Spleen (tissue), 11 donors: ENCODE results near the gene USP24. TPM values are rescaled to one million over a fixed set of nuclear protein-coding genes. Genes with fewer than 3 reads are reported as not detected.

ENCODE experiments used
- DNase-seq: peaks from one replicate; pipeline ENCODE4 v3.0.0-alpha.2; 2020
- H3K27ac ChIP-seq, 8 donors: fragments of 200-600 bp; sonication (generic) in 7 of 8; 1 replicate in 4 of 8; 2 replicates in 4 of 8; pipeline versions ENCODE4 v1.5.0 to v1.8.0; 2016 to 2021; ENCODE audit warnings: inconsistent platforms in 4 of 8, mild to moderate bottlenecking in 4 of 8, moderate library complexity in 1 of 8
- H3K27me3 ChIP-seq, 7 donors: fragments of 200-600 bp; sonication (generic) in 6 of 7; replicated peaks in 1 of 7; 1 replicate in 4 of 7; 2 replicates in 3 of 7; pipeline versions ENCODE4 v1.5.0 to v1.8.0; 2016 to 2021; ENCODE audit warnings: inconsistent platforms in 3 of 7, mild to moderate bottlenecking in 1 of 7
- H3K36me3 ChIP-seq, 6 donors: fragments of 200-600 bp; sonication (generic) in 5 of 6; 1 replicate in 4 of 6; 2 replicates in 2 of 6; pipeline versions ENCODE4 v1.5.0 to v1.8.0; 2016 to 2021; ENCODE audit warnings: inconsistent platforms in 2 of 6
- H3K4me1 ChIP-seq, 6 donors: fragments of 200-600 bp; sonication (generic) in 5 of 6; 1 replicate in 3 of 6; 2 replicates in 3 of 6; pipeline versions ENCODE4 v1.5.0 to v1.8.0; 2016 to 2021; ENCODE audit warnings: inconsistent platforms in 3 of 6
- H3K4me3 ChIP-seq, 8 donors: fragments of 200-600 bp; sonication (generic) in 7 of 8; 1 replicate in 4 of 8; 2 replicates in 4 of 8; pipeline versions ENCODE4 v1.5.0 to v1.8.0; 2016 to 2021; ENCODE audit warnings: inconsistent platforms in 4 of 8, mild to moderate bottlenecking in 4 of 8, moderate library complexity in 2 of 8
- H3K9me3 ChIP-seq, 8 donors: fragments of 200-600 bp; sonication (generic) in 7 of 8; 1 replicate in 4 of 8; 2 replicates in 4 of 8; pipeline versions ENCODE4 v1.5.0 to v1.8.0; 2016 to 2021; ENCODE audit warnings: inconsistent platforms in 4 of 8
- POLR2A ChIP-seq, 3 donors: fragments of 450-650 bp; IDR thresholded peaks; one replicate each; pipeline ENCODE4 v1.5.1; 2017; ENCODE audit warnings: antibody characterized with exemption in 3 of 3, mild to moderate bottlenecking in 1 of 3
- POLR2AphosphoS5 ChIP-seq, 3 donors: sonication (generic); formaldehyde crosslinking; IDR thresholded peaks; one replicate each; pipeline ENCODE4 v1.5.1; 2017; ENCODE audit warnings: antibody characterized with exemption in 3 of 3
- WGBS, 5 donors: extraction: QIAGEN DNeasy Blood & Tissue Kit in 3 of 5; methylation state at CpG; one replicate each; pipeline versions ENCODE4 v1.1.5 to v1.1.7; 2013 to 2018; 5-methylcytosine and 5-hydroxymethylcytosine counted together
- intact Hi-C: fragments of 100-400 bp; cut with DNase I; formaldehyde crosslinking; loops from one replicate; pipeline ENCODE4 v1.15.0; 2023; ENCODE audit warnings: low total_unique reads
- polyA plus RNA-seq, 3 donors: library from polyadenylated mRNA; stranded (reverse); fragments of 200-250 nt; gene quantifications; one replicate each; pipeline ENCODE4 v1.2.1, GENCODE V29; 2013
- total RNA-seq, 7 donors: library from RNA; depleted of rRNA in 3 of 7; stranded (reverse); fragments of >200 nt in 3 of 7; fragmentation: NEBNext Ultra II Directional in 4 of 7; extraction: Animal tissue kit (Norgen Biotek cat#: 25700) in 4 of 7; gene quantifications; one replicate each; pipeline versions ENCODE4 v1.1.0 to v1.2.1, GENCODE V29; 2016 to 2021
- TF ChIP-seq, protein P1 (sequence below), 11 experiments: fragments of 200-600 bp in 7 of 11; fragments of 450-650 bp in 4 of 11; sonication (generic) in 4 of 11; IDR thresholded peaks in 8 of 11; conservative IDR thresholded peaks in 3 of 11; 1 replicate in 7 of 11; 2 replicates in 4 of 11; pipeline versions ENCODE4 v1.4.0 to v1.8.0; 2016 to 2021; ENCODE audit warnings: antibody characterized with exemption in 11 of 11, inconsistent platforms in 4 of 11, mild to moderate bottlenecking in 1 of 11
- donor health status: healthy with polysubstance abuse.
- donor health status: DM: no; HTN: no; CAD: no; lungs with moderate emphysema.
- donor health status: DM: no; HTN: no; CAD: no.
- donor health status: Bipolar disorder and iron deficiency.
- donor health status: healthy.
- donor health status: DM: no; HTN: no; CAD: no.
- donor health status: DM: yes; HTN: yes; CAD: no.

The USP24 gene
- total and polyA plus RNA-seq, 10 donors = 11.6 to 94.5 (median 70.1) TPM

DNA sequence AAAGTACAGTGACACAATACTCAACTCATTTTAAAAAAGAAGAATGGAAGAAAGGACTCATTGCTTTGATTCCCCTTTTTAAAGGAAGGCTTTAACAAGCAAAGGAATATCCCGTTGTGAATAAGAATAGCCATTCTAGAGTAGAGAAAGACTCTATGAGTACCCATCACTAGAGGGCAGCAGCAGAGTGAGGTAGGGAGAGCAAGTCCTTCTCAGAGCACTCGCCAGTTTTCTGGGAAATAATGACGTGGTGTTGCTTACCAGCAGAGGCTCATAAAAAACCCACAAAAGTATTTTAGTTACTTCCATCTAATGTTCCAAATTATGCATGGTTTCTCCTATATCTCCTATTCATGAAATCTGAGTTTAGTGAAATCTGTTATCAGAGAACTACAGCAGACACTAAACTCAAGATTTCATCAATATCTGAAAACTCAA is 74.6 kb downstream of the USP24 start:
- H3K4me3 ChIP-seq = no peak overlapping the region
- H3K9me3 ChIP-seq = no peaks in the 10 kb centered on the region
- H3K36me3 ChIP-seq = peaks cover 13 to 99% (median 80%) of the 10 kb centered on the region in 6 donors
- intact Hi-C loops = loop anchor here (5.0 kb wide), 1 partner anchor 137 kb away; no protein-coding TSS in a partner anchor
- H3K27ac ChIP-seq = peak overlapping the region in 4 of 8 donors; percentile 7 to 46 (median 33)
- WGBS, 5 donors = 1 to 9% (median 2%) methylated on average over 3 of the region's 3 CpGs
- DNase-seq = no peak
- H3K4me1 ChIP-seq = peaks cover 0 to 31% (median 9%) of the 10 kb centered on the region in 6 donors
- H3K27me3 ChIP-seq = no peaks in the 10 kb centered on the region
- TF ChIP-seq POLR2AphosphoS5 (IDR thresholded peaks at IDR 0.05) = peak in 1 of 3 donors; percentile 30
- TF ChIP-seq, protein P1, sequence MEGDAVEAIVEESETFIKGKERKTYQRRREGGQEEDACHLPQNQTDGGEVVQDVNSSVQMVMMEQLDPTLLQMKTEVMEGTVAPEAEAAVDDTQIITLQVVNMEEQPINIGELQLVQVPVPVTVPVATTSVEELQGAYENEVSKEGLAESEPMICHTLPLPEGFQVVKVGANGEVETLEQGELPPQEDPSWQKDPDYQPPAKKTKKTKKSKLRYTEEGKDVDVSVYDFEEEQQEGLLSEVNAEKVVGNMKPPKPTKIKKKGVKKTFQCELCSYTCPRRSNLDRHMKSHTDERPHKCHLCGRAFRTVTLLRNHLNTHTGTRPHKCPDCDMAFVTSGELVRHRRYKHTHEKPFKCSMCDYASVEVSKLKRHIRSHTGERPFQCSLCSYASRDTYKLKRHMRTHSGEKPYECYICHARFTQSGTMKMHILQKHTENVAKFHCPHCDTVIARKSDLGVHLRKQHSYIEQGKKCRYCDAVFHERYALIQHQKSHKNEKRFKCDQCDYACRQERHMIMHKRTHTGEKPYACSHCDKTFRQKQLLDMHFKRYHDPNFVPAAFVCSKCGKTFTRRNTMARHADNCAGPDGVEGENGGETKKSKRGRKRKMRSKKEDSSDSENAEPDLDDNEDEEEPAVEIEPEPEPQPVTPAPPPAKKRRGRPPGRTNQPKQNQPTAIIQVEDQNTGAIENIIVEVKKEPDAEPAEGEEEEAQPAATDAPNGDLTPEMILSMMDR (IDR thresholded peaks at IDR 0.05 in 8 of 11, conservative IDR thresholded peaks at IDR 0.05 in 3 of 11) = peak; percentile 42 to 82 (median 74)
- TF ChIP-seq POLR2A (IDR thresholded peaks at IDR 0.05) = no peak

GRCh38 chr1:55140137-55140536 is 75.0 kb downstream of the USP24 start:
- Histone ChIP-seq H3K36me3 (peaks cover 10 to 99% (median 78%) of the 10 kb centered on the region in 6 donors), H3K4me3 (no peak overlapping the region), H3K4me1 (peaks cover 0 to 31% (median 9%) of the 10 kb centered on the region in 6 donors), H3K9me3 (no peaks in the 10 kb centered on the region), H3K27ac (no peak overlapping the region), H3K27me3 (no peaks in the 10 kb centered on the region)
- intact Hi-C loops = loop anchor here (5.0 kb wide), 1 partner anchor 137 kb away; no protein-coding TSS in a partner anchor
- no peak for DNase-seq
- TF ChIP-seq, protein P1 (IDR thresholded peaks at IDR 0.05 in 8 of 11, conservative IDR thresholded peaks at IDR 0.05 in 3 of 11) = no peak
- TF ChIP-seq POLR2AphosphoS5 (IDR thresholded peaks at IDR 0.05) (no peak), POLR2A (IDR thresholded peaks at IDR 0.05) (no peak)
- 85 to 91% (median 88%) methylated on average over 2 of the region's 2 CpGs for WGBS, 5 donors

- TF ChIP-seq POLR2A (IDR thresholded peaks at IDR 0.05) (no peak), POLR2AphosphoS5 (IDR thresholded peaks at IDR 0.05) (no peak)
- TF ChIP-seq, protein P1 (IDR thresholded peaks at IDR 0.05 in 8 of 11, conservative IDR thresholded peaks at IDR 0.05 in 3 of 11) = no peak
- Histone ChIP-seq H3K4me1 (peaks cover 0 to 31% (median 9%) of the 10 kb centered on the region in 6 donors), H3K9me3 (no peaks in the 10 kb centered on the region), H3K4me3 (no peak overlapping the region), H3K27me3 (no peaks in the 10 kb centered on the region), H3K36me3 (peaks cover 10 to 99% (median 79%) of the 10 kb centered on the region in 6 donors), H3K27ac (peak overlapping the region in 1 of 8 donors; percentile 11)
- WGBS, 5 donors = 48 to 79% (median 59%) methylated on average over 2 of the region's 2 CpGs
- intact Hi-C loops = no loop called here
- no peak for DNase-seq
These were observed 76.3 kb downstream of the USP24 start for GRCh38 chr1:55138823-55139222.

DNA sequence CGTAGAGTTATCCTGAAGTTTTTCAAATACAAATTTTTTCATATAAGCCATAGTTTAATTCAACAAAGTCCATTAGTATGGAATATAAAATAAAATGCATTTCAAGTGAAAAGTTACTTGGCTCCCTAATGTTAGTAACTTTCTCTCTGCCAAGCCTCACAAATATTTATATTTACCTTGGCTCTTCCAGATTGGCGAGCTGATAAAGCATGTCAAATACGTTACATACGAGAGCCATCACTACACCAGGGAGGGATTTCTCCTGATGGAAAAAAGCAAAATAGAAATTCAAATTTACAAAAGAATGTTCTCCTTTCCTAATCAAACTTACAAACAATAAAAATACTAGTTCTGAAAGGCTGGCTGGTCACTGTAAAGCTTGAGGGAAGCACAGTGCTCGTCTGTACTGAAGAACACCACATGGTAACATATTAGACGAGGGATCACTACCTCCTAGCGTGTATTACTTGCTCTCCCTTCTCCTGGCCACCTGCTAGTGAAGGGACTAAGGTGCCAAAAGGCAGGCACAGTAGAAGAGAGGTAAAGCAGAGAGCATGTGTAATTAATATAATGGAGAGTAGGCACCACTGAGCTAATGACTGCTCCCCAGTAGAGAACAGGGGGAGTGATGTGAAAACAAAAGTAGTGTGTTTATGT is 80.9 kb downstream of the USP24 start:
- Histone ChIP-seq H3K4me3 (no peak overlapping the region), H3K4me1 (peaks cover 0 to 17% (median 0%) of the 10 kb centered on the region in 6 donors), H3K9me3 (no peaks in the 10 kb centered on the region), H3K36me3 (peaks cover 15 to 100% (median 91%) of the 10 kb centered on the region in 6 donors), H3K27ac (no peak overlapping the region), H3K27me3 (no peaks in the 10 kb centered on the region)
- TF ChIP-seq, protein P1 (IDR thresholded peaks at IDR 0.05 in 8 of 11, conservative IDR thresholded peaks at IDR 0.05 in 3 of 11) = no peak
- TF ChIP-seq POLR2AphosphoS5 (IDR thresholded peaks at IDR 0.05) = no peak
- TF ChIP-seq POLR2A (IDR thresholded peaks at IDR 0.05) = no peak
- intact Hi-C loops = no loop called here
- DNase-seq = no peak
- WGBS, 5 donors = 94 to 97% (median 97%) methylated on average over 7 of the region's 7 CpGs
